GM21529 (cell line): ENCODE results near the gene B4GALT5.

Source experiments
- ATAC-seq: cut with Tn5 transposase; IDR thresholded peaks from one replicate; pipeline ENCODE4 v1.9.1; 2021; ENCODE audit not compliant: unreplicated experiment

Gene B4GALT5

DNA sequence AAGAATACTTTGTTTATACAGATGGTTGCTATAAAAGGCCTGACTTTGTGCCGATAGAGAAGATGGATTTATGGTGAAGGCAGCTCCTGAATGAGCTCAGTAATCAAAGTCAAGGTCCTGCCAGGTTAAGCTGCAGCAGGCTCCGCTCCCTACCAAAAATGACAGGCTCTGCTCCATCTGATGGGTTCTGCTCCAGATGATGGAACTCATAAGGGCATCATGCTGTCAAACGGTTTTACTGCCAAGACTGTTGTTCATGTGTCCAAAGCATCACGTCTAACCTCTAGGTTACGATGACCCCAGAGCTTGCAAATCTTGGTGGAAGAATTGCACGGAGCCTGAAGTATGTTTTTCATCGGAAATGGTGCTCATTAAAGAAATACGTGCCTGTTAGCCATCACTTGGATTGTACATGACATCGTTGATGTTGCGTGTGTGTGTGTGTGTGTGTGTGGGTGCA lies 126.5 kb downstream of the B4GALT5 start:
- no peak for ATAC-seq

DNA sequence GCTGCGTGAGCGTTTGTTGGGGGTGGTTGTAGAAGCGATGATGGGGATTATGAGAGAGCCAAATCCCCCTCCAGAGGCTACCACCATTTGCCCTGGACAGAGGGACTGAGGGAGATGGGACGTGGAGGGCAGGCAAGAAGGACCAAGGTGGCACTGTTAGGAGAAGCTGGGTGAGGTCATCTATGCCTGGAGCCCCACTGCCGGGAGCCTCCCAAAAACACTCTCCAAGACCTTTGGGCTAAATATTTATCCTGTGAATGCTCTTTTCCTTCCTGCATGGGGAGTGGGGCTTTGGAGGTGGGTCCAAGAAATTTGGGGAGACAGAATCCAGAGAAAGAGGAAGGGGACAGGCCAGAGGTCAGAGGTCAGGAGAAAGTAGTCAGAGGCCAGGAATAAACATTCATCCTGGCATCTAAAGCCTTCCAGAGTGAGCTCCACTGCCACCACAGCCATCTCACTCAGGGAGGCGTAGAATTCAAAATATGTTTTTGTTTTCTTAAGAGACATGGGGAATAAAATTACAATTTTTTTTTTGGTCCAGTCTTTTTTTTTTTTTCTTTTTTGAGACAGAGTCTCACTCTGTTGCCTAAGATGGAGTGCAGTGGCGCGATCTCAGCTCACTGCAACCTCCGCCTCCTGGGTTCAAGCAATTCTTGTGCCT lies 128.0 kb downstream of the B4GALT5 start:
- ATAC-seq = no peak

DNA sequence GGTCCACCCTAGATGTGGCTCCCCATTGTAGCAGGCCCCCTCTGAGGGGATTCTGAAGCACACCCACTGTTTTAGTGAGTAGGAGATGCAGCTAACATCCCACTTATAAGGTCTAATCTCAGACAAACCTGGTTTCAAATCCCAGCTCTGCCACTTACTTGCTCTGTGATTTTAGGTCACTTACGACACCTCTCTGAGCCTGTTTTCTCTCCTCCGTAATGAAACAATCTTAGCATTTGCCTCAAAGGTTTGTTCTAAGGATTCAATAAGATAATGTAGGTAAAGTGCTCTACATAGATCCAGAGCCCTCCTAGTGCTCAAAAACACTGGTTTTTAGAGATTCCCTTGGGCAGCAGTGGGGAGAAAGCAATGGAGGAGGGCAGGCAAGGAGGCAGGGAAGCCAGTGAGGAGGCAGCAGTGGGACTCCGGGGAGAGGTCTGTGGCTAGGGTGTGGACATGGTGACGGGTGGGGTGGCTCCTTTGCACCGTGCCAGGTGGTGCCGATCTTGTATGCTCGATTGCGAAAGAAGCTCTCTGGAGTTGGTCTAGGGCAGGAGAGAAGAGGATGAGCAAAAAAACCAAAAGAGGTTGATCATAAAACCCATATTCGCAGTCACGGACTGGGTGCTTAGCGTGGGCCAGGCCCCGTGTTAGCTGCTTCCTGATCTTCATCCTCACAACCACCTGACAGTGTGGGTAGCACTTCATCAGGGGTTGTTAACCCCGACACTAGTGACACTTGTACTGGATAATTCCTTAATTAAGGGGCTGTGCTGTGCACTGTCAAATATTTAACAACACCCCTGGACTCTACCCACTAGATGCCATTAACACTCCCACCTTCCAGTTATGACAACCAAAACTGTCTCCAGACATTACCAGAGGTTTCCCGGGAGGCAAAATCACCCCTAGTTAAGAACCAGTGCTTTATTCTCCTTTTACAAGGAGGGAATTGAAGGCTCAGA lies 129.0 kb downstream of the B4GALT5 start:
- no peak for ATAC-seq

DNA sequence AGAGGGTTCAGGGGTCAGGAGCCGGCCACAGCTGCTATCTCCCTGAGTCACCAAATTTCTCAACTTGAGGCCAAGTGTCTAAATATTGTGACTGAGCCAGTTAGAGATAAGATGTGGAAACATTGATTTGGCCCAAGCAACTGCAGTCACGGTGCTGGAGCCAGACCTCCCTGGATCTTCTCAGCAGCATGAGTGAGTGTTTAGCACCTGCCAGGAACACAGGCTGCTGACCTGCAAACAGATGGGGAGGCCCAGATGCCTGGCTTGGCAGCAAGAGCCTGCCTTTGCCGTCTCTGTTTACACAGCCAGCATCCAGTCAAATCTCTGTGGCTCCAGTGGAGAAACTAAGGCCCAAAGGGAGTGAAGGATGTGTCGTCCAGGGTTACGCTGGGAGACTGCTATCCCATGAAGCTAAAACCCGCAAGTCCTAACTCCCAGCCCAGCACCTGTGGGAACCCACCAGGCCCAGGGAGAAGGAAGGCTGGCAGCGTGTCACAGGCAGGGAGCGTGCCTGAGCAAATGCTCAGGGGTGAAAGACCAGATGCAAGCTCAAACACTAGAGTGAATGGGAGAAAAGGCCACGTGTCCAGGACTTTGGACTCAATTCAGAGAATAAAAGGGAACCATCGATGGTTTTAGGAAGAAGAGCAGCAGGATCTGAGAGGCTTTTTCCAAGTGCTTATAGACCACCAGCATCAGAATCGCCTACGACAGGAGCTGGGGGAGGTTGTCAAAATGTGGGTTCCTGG lies 129.8 kb downstream of the B4GALT5 start:
- ATAC-seq = no peak

DNA sequence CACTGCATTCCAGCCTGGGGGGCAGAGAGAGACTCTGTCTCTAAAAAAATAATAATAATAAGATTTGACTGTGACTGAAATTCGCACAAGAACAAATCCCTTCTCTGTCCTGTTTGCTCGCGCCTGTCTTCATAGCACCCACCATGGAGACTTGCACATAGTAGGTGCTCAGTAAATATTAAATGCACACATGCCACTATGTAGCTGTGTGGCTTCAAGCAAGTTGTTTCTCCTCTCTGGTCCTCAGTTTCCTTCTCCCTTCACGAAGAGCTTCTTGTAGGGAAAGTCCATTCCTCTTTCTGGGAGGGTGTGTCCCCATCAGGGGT lies 130.4 kb downstream of the B4GALT5 start:
- ATAC-seq = no peak
